Prostate gland (tissue), 2 donors: ENCODE data around the gene OR8K5. TPM values are rescaled to one million over a fixed set of nuclear protein-coding genes. Genes with fewer than 3 reads are reported as not detected.

ENCODE experiments used
- DNase-seq: peaks from one replicate; pipeline ENCODE4 v3.0.0-alpha.2; 2019; ENCODE audit warnings: low spot score
- H3K27ac ChIP-seq, 2 donors: fragments of 200-600 bp; sonication (generic); 2 replicates each; pipeline ENCODE4 v1.5.1; 2017 to 2019
- H3K27me3 ChIP-seq: fragments of 200-600 bp; sonication (generic); replicated peaks from 2 replicates; pipeline ENCODE4 v1.5.1; 2019; ENCODE audit not compliant: insufficient read depth
- H3K36me3 ChIP-seq, 2 donors: fragments of 200-600 bp; sonication (generic); 1 replicate in 1 of 2; 2 replicates in 1 of 2; pipeline versions ENCODE4 v1.5.1 to v1.8.1; 2017 to 2019
- H3K4me1 ChIP-seq: fragments of 200-600 bp; sonication (generic); replicated peaks from 2 replicates; pipeline ENCODE4 v1.5.1; 2019
- H3K4me3 ChIP-seq, 2 donors: fragments of 200-600 bp; sonication (generic); 2 replicates each; pipeline ENCODE4 v1.5.1; 2017 to 2019
- H3K9me3 ChIP-seq: fragments of 200-600 bp; sonication (generic); 2 replicates; pipeline ENCODE4 v1.5.1; 2017
- POLR2A ChIP-seq: fragments of 450-650 bp; IDR thresholded peaks from one replicate; pipeline ENCODE4 v1.6.1; 2016; ENCODE audit warnings: antibody characterized with exemption, mild to moderate bottlenecking
- POLR2AphosphoS5 ChIP-seq: sonication (generic); formaldehyde crosslinking; IDR thresholded peaks from one replicate; pipeline ENCODE4 v1.6.1; 2017; ENCODE audit warnings: antibody characterized with exemption
- WGBS: methylation state at CpG from one replicate; pipeline ENCODE4 v1.1.5; 2018; 5-methylcytosine and 5-hydroxymethylcytosine counted together
- intact Hi-C: fragments of 100-400 bp; cut with DNase I; formaldehyde crosslinking; loops from one replicate; pipeline ENCODE4 v1.14.2; 2022
- total RNA-seq, 2 donors: library from RNA; depleted of rRNA; stranded (reverse); fragments of >200 nt; gene quantifications; one replicate each; pipeline ENCODE4 v1.1.0, GENCODE V29; 2016
- TF ChIP-seq, protein P1 (sequence below), 4 experiments: fragments of 200-600 bp in 2 of 4; fragments of 450-650 bp in 2 of 4; sonication (generic) in 2 of 4; IDR thresholded peaks; 1 replicate in 3 of 4; 2 replicates in 1 of 4; pipeline ENCODE4 v1.5.1; 2016 to 2019; ENCODE audit warnings: antibody characterized with exemption in 4 of 4, mild to moderate bottlenecking in 2 of 4, moderate library complexity in 2 of 4

The OR8K5 gene
- total RNA-seq, 2 donors from 2014 or later: not detected

DNA sequence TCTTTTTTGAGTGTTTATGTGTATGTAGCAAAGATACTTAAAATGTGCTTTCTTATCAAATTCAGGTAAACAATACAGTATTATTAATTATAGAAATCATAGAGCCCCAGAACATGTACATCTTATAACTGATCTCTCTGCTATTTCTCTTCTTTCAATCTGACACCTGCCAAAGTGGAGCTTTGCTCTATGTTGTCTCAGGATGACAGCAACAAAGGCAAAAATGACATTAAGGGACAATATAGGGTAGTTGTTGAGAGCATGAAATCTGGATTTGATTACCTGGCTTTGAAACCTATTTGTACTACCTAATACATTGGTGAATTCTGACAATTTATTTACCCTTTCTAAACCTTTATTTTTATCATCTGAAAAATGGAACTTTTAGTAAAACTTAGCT lies 23.3 kb upstream of the OR8K5 start:
- DNase-seq: no peak

DNA sequence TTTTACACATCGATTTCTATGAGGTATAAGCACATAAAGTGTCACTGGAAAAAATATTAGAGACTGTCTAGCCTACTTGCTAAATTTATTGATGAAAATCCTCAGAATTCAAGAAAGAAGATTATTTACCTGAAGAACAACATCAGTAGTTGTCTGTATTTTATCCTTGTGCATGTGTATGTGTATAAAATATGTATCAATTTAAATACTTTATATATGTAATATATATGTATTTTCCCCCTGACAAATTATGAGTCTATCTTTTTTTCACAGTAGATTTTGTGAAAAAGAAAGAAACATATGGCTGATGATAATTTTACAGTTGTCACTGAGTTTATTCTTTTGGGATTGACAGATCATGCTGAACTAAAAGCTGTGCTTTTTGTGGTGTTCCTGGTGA lies 16.2 kb upstream of the OR8K5 start, which contains the start of gene OR5J2:
Gene OR5J2, plus strand, starts transcription at position 301 of the 400 bp plus-strand sequence. Its CDS starts 0 bp downstream, at position 301.
- Histone ChIP-seq H3K27ac (no peak within 1 kb of the TSS), H3K36me3 (no peaks in the 10 kb centered on the region), H3K4me3 (no peak within 1 kb of the TSS), H3K9me3 (no peaks in the 10 kb centered on the region), H3K27me3 (no peaks in the 10 kb centered on the region), H3K4me1 (no peaks in the 10 kb centered on the region)
- TF ChIP-seq POLR2AphosphoS5 (no peak), POLR2A (no peak)
- TF ChIP-seq, protein P1, sequence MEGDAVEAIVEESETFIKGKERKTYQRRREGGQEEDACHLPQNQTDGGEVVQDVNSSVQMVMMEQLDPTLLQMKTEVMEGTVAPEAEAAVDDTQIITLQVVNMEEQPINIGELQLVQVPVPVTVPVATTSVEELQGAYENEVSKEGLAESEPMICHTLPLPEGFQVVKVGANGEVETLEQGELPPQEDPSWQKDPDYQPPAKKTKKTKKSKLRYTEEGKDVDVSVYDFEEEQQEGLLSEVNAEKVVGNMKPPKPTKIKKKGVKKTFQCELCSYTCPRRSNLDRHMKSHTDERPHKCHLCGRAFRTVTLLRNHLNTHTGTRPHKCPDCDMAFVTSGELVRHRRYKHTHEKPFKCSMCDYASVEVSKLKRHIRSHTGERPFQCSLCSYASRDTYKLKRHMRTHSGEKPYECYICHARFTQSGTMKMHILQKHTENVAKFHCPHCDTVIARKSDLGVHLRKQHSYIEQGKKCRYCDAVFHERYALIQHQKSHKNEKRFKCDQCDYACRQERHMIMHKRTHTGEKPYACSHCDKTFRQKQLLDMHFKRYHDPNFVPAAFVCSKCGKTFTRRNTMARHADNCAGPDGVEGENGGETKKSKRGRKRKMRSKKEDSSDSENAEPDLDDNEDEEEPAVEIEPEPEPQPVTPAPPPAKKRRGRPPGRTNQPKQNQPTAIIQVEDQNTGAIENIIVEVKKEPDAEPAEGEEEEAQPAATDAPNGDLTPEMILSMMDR (IDR thresholded peaks at IDR 0.05): no peak
- WGBS: 74% methylated on average over 1 of the region's 1 CpG
- intact Hi-C loops: no loop called here
- no peak for DNase-seq

More for the DNA sequence above, 23.3 kb upstream of the OR8K5 start:
- no peaks in the 10 kb centered on the region for H3K36me3 ChIP-seq
- no peak for TF ChIP-seq POLR2A
- TF ChIP-seq, protein P1 (IDR thresholded peaks at IDR 0.05): no peak
- H3K4me3 ChIP-seq: no peak overlapping the region
- H3K27ac ChIP-seq: no peak overlapping the region
- H3K9me3 ChIP-seq: no peaks in the 10 kb centered on the region
- intact Hi-C loops: no loop called here
- no peaks in the 10 kb centered on the region for H3K27me3 ChIP-seq
- H3K4me1 ChIP-seq: no peaks in the 10 kb centered on the region

DNA sequence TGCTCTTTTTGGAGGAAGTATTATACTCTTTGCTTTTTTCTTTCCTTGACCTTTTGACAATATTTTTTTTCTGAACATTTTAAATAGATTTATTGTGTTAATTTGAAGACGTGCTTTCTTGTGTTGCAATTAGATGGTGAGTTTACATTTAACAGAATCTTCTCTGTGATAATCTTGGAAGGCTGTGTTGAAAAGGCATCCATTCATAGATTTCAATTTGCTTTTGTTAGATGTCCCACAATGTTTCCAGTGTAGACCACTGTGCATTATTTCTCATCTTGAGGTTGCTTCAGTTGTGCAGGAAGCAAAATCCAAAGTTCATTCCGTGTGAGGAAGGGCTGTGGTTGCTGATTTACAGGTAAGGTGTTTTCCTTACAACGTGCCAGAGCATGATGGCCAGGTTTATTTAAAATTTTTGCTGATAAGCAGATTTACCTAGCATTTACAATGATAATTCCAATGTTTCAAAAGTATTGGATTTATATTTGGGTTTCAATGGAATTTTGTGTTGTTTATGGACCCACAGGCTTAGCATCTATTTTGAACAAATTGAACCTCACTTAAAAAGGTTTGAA lies 12.2 kb upstream of the OR8K5 start:
- H3K4me3 ChIP-seq: no peak overlapping the region
- no peaks in the 10 kb centered on the region for H3K36me3 ChIP-seq
- no peaks in the 10 kb centered on the region for H3K27me3 ChIP-seq
- DNase-seq: no peak
- WGBS: 48% methylated on average over 3 of the region's 3 CpGs
- H3K27ac ChIP-seq: no peak overlapping the region
- intact Hi-C loops: no loop called here
- TF ChIP-seq, protein P1 (IDR thresholded peaks at IDR 0.05): no peak
- TF ChIP-seq POLR2A: no peak
- TF ChIP-seq POLR2AphosphoS5: no peak
- H3K4me1 ChIP-seq: no peaks in the 10 kb centered on the region
- no peaks in the 10 kb centered on the region for H3K9me3 ChIP-seq

DNA sequence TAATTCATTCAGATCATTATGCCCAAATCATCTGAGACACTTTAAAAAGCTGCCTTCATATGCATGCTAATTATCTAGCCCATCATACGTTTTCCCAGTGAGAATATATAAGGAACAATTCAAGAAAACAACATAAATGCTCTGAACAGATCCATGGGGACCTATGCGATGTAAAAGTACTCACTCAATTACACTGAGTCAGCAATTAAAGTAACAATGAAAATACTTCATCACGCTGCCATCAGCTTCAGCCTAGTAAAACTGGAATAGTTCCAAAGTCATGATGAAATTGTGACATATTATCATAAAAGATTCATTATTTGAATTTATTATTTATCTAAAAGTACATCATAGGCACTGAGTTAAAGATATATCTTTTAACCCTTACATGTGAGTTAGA lies 3.7 kb upstream of the OR8K5 start:
- no peaks in the 10 kb centered on the region for H3K9me3 ChIP-seq
- 64% methylated on average over 3 of the region's 3 CpGs for WGBS
- no peak overlapping the region for H3K4me3 ChIP-seq
- DNase-seq: no peak
- no peak overlapping the region for H3K27ac ChIP-seq
- H3K36me3 ChIP-seq: no peaks in the 10 kb centered on the region
- no peaks in the 10 kb centered on the region for H3K4me1 ChIP-seq
- intact Hi-C loops: no loop called here
- TF ChIP-seq POLR2A (no peak), POLR2AphosphoS5 (no peak)
- TF ChIP-seq, protein P1 (IDR thresholded peaks at IDR 0.05): no peak
- H3K27me3 ChIP-seq: no peaks in the 10 kb centered on the region

DNA sequence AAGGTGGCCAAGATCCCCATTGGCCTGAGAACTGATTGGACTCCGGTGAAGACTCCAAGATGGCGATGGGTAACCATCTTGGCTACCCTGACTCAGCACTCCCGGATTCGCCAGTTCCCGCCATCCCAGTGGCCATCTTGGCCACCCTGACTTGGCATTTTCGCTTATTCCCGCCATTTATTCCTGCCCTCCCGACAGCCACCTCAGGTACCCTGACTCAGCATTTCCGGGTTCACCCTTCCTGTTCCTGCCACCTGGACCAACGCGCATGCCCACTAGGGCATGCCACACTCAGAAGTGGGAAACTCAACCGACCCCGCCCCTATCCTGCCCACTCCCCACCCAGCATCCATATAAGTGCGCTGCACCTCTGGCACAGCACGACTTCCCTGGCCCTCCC lies 7.8 kb downstream of the OR8K5 start:
- Histone ChIP-seq H3K27ac (no peak overlapping the region), H3K4me1 (no peaks in the 10 kb centered on the region), H3K9me3 (no peaks in the 10 kb centered on the region), H3K27me3 (no peaks in the 10 kb centered on the region), H3K4me3 (no peak overlapping the region), H3K36me3 (no peaks in the 10 kb centered on the region)
- 93% methylated on average over 15 of the region's 15 CpGs for WGBS
- no peak for DNase-seq
- TF ChIP-seq POLR2AphosphoS5: no peak
- no peak for TF ChIP-seq POLR2A
- TF ChIP-seq, protein P1 (IDR thresholded peaks at IDR 0.05): no peak
- intact Hi-C loops: no loop called here
